H1 (cell line): ENCODE data around the gene RGS9. TPM values are rescaled to one million over a fixed set of nuclear protein-coding genes. Genes with fewer than 3 reads are reported as not detected.

ENCODE experiments used
- EZH2 ChIP-seq: fragments of 200-600 bp; sonication (generic); IDR thresholded peaks from 2 replicates; pipeline ENCODE4 v1.7.1; 2012; ENCODE audit warnings: low read depth, mild to moderate bottlenecking, moderate library complexity, low read length, inconsistent platforms; ENCODE audit not compliant: severe bottlenecking
- NRF1 ChIP-seq: IDR thresholded peaks from 2 replicates; pipeline ENCODE4 v1.6.1; 2011; ENCODE audit warnings: mild to moderate bottlenecking, low read depth, low read length, improper control_type of control experiment
- polyA plus RNA-seq, 7 experiments: library from polyadenylated mRNA; depleted of rRNA in 3 of 7; stranded (reverse) in 5 of 7; unstranded in 2 of 7; fragments of >200 nt in 5 of 7; fragments of 200-250 nt in 2 of 7; gene quantifications; 1 replicate in 5 of 7; 2 replicates in 1 of 7; 4 replicates in 1 of 7; pipeline versions ENCODE4 v1.2.1 to v1.2.3, GENCODE V29; 2011 to 2013; ENCODE audit warnings: missing spikeins in 2 of 7, mixed read lengths in 2 of 7
- total RNA-seq: library from RNA; stranded (reverse); fragmentation: NEBNext Ultra II Directional; extraction: Animal tissue kit (Norgen Biotek cat#: 25700); gene quantifications from 2 replicates; pipeline ENCODE4 v1.2.1, GENCODE V29; 2021

Gene RGS9
- total and polyA plus RNA-seq, 2 of the 8 experiments (the other 6 are each of a cell fraction or from before 2014, with no cell fraction given): 8.9 to 20.5 TPM

GRCh38 chr17:65222214-65222738 is 85.1 kb downstream of the RGS9 start (continued):
- TF ChIP-seq EZH2: no peak
- no peak for TF ChIP-seq NRF1
